ENCODE data around the gene CACNA2D3.

CACNA2D3 gene

DNA sequence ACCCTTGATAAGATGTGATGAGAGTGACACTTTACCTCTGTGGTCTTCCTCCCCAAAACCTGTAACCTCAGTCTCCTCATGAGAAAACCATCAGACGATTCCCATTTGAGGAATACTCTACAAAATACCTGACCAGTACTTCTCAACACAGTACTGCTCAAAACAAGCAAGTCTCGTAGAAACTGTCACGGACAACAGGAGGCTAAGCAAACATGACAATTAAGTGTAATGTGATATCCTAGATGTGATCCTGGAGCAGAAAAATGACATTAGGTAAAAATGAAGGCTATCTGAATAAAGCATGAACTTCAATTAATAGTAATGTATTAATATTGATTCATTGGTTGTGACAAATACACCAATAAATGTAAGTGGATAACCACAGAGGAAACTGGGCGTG is 113.6 kb downstream of the CACNA2D3 start:
- no peaks in the 10 kb centered on the region for H3K4me1 ChIP-seq (ENCODE audit: low read length)
- no peaks in the 10 kb centered on the region for H3K36me3 ChIP-seq (replicated peaks; ENCODE audit: insufficient read depth, low read length)
- no peak overlapping the region for H3K4me2 ChIP-seq (ENCODE audit: low read depth, low read length)
- no peaks in the 10 kb centered on the region for H3K27me3 ChIP-seq (replicated peaks; ENCODE audit: insufficient read depth, low read length)
- H3K9ac ChIP-seq (ENCODE audit: low read length), result no peak overlapping the region
- H3K79me2 ChIP-seq (ENCODE audit: low read length), result no peaks in the 10 kb centered on the region
- H3K27ac ChIP-seq (ENCODE audit: low read length), result no peak overlapping the region
- DNase-seq, result no peak
- H3K4me3 ChIP-seq (ENCODE audit: low read length), result no peak overlapping the region
- H4K20me1 ChIP-seq (ENCODE audit: insufficient read depth, low read length), result no peaks in the 10 kb centered on the region
- no peak overlapping the region for H2AFZ ChIP-seq (ENCODE audit: low read length)
- TF ChIP-seq, protein P1, sequence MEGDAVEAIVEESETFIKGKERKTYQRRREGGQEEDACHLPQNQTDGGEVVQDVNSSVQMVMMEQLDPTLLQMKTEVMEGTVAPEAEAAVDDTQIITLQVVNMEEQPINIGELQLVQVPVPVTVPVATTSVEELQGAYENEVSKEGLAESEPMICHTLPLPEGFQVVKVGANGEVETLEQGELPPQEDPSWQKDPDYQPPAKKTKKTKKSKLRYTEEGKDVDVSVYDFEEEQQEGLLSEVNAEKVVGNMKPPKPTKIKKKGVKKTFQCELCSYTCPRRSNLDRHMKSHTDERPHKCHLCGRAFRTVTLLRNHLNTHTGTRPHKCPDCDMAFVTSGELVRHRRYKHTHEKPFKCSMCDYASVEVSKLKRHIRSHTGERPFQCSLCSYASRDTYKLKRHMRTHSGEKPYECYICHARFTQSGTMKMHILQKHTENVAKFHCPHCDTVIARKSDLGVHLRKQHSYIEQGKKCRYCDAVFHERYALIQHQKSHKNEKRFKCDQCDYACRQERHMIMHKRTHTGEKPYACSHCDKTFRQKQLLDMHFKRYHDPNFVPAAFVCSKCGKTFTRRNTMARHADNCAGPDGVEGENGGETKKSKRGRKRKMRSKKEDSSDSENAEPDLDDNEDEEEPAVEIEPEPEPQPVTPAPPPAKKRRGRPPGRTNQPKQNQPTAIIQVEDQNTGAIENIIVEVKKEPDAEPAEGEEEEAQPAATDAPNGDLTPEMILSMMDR (IDR thresholded peaks at IDR 0.05; ENCODE audit: low read length), result no peak
- TF ChIP-seq EZH2phosphoT487 (IDR thresholded peaks at IDR 0.05; ENCODE audit: low read length) (no peak), EZH2 (optimal IDR thresholded peaks at IDR 0.05; ENCODE audit: low read depth, low read length) (no peak)
- H3K9me3 ChIP-seq (replicated peaks; ENCODE audit: insufficient read depth, low read length), result no peaks in the 10 kb centered on the region
- H3K9me2 ChIP-seq (replicated peaks; ENCODE audit: insufficient read depth, low read length), result no peaks in the 10 kb centered on the region
- H3F3A ChIP-seq (ENCODE audit: insufficient read depth, low read length), result no peaks in the 10 kb centered on the region

DNA sequence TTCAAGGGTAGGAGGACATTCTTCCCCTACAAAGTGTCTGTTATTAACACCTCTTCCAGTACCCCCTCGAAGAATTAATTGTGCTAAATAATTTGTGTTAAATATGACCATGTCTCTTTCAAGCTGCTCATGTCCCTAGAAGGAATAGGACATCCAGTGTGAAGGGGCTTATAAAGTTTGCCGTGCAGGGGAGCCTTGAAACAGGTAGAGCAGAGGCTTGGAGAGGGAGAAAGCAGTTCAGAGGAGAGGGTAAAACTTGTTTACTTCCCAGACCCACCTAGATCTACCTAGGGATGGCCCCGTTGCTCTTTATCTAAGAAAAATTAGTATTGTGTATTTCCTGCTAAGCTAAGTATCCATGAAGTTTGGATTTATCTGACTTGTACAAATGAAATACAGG is 114.8 kb downstream of the CACNA2D3 start:
- Histone ChIP-seq H3K4me1 (ENCODE audit: low read length) (no peaks in the 10 kb centered on the region), H3K9me2 (replicated peaks; ENCODE audit: insufficient read depth, low read length) (no peaks in the 10 kb centered on the region), H2AFZ (ENCODE audit: low read length) (no peak overlapping the region), H3K79me2 (ENCODE audit: low read length) (no peaks in the 10 kb centered on the region), H3K27me3 (replicated peaks; ENCODE audit: insufficient read depth, low read length) (no peaks in the 10 kb centered on the region), H3K9ac (ENCODE audit: low read length) (no peak overlapping the region), H4K20me1 (ENCODE audit: insufficient read depth, low read length) (no peaks in the 10 kb centered on the region), H3K4me3 (ENCODE audit: low read length) (no peak overlapping the region), H3K27ac (ENCODE audit: low read length) (no peak overlapping the region), H3F3A (ENCODE audit: insufficient read depth, low read length) (no peaks in the 10 kb centered on the region), H3K4me2 (ENCODE audit: low read depth, low read length) (no peak overlapping the region), H3K9me3 (replicated peaks; ENCODE audit: insufficient read depth, low read length) (no peaks in the 10 kb centered on the region), H3K36me3 (replicated peaks; ENCODE audit: insufficient read depth, low read length) (no peaks in the 10 kb centered on the region)
- no peak for DNase-seq
- TF ChIP-seq EZH2 (optimal IDR thresholded peaks at IDR 0.05; ENCODE audit: low read depth, low read length), result no peak
- TF ChIP-seq EZH2phosphoT487 (IDR thresholded peaks at IDR 0.05; ENCODE audit: low read length), result no peak
- TF ChIP-seq, protein P1 (IDR thresholded peaks at IDR 0.05; ENCODE audit: low read length), result no peak

DNA sequence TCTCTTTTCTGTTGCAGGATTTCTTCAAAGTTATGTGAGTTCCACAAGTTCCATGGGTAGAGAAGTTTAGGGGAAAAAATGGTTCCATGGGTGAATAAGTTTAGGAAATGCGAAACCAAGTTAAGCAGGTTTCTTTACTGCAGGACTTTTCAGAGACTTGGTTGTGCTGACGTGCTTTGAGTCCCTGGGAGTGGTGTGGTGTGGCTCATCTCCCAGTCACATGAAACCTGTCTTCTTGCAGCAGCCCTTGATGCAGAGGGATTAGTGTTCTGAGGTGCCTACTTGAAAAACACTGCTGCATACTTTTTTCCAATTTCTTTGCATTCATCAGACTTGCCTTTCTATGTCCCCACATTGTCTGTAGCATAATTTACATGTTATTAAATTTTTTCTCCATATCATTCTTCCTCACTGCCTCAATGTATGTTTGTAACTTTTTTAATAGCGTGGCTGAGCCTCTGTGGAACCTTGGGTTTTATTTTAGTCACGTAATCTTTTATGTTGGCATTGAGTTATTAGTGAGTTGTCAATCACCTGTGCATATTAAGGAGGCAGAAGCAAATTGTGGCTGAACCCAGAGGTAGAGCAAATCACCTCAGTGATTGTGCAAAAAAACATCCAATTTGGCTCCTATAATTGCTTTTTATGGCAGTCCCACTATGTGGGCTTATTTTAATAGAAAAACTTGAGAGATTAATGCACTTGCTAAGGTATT is 115.6 kb downstream of the CACNA2D3 start:
- H3K79me2 ChIP-seq (ENCODE audit: low read length), result no peaks in the 10 kb centered on the region
- no peak overlapping the region for H3K27ac ChIP-seq (ENCODE audit: low read length)
- H3K4me2 ChIP-seq (ENCODE audit: low read depth, low read length), result no peak overlapping the region
- no peak overlapping the region for H3K9ac ChIP-seq (ENCODE audit: low read length)
- no peak for TF ChIP-seq EZH2 (optimal IDR thresholded peaks at IDR 0.05; ENCODE audit: low read depth, low read length)
- DNase-seq, result no peak
- no peaks in the 10 kb centered on the region for H3K36me3 ChIP-seq (replicated peaks; ENCODE audit: insufficient read depth, low read length)
- no peaks in the 10 kb centered on the region for H3K4me1 ChIP-seq (ENCODE audit: low read length)
- no peaks in the 10 kb centered on the region for H3K9me2 ChIP-seq (replicated peaks; ENCODE audit: insufficient read depth, low read length)
- no peaks in the 10 kb centered on the region for H3K27me3 ChIP-seq (replicated peaks; ENCODE audit: insufficient read depth, low read length)
- H3K4me3 ChIP-seq (ENCODE audit: low read length), result no peak overlapping the region
- no peak overlapping the region for H2AFZ ChIP-seq (ENCODE audit: low read length)
- no peaks in the 10 kb centered on the region for H3F3A ChIP-seq (ENCODE audit: insufficient read depth, low read length)
- no peaks in the 10 kb centered on the region for H3K9me3 ChIP-seq (replicated peaks; ENCODE audit: insufficient read depth, low read length)
- H4K20me1 ChIP-seq (ENCODE audit: insufficient read depth, low read length), result no peaks in the 10 kb centered on the region

DNA sequence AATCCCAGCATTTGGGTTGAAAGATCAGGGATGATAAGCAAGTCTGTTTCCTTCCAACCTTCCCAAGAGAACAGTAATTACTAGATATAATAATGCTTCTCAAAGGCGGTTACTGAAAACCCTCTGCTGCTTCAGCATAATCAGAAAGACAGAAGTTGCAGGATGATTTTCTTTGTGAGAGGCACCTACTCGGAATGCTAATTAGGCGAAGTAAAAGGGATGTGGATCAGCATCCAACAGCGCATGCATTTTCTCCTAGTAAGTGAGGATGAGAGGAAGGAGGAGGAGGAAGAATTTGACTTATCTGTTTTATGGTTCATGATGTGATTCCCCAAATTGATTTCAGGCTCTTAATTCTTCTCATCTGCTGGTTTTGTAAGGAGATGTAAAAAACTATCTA is 118.0 kb downstream of the CACNA2D3 start:
- H3K9ac ChIP-seq (ENCODE audit: low read length), result no peak overlapping the region
- no peak for DNase-seq
- no peaks in the 10 kb centered on the region for H3K4me1 ChIP-seq (ENCODE audit: low read length)
- H3K36me3 ChIP-seq (replicated peaks; ENCODE audit: insufficient read depth, low read length), result no peaks in the 10 kb centered on the region
- no peak overlapping the region for H3K27ac ChIP-seq (ENCODE audit: low read length)
- H3K27me3 ChIP-seq (replicated peaks; ENCODE audit: insufficient read depth, low read length), result no peaks in the 10 kb centered on the region
- H3K9me2 ChIP-seq (replicated peaks; ENCODE audit: insufficient read depth, low read length), result no peaks in the 10 kb centered on the region
- H3K9me3 ChIP-seq (replicated peaks; ENCODE audit: insufficient read depth, low read length), result no peaks in the 10 kb centered on the region
- H3K4me2 ChIP-seq (ENCODE audit: low read depth, low read length), result no peak overlapping the region
- no peak for TF ChIP-seq EZH2 (optimal IDR thresholded peaks at IDR 0.05; ENCODE audit: low read depth, low read length)
- TF ChIP-seq, protein P1 (IDR thresholded peaks at IDR 0.05; ENCODE audit: low read length), result no peak
- TF ChIP-seq EZH2phosphoT487 (IDR thresholded peaks at IDR 0.05; ENCODE audit: low read length), result no peak
- H3F3A ChIP-seq (ENCODE audit: insufficient read depth, low read length), result no peaks in the 10 kb centered on the region
- no peak overlapping the region for H2AFZ ChIP-seq (ENCODE audit: low read length)
- no peaks in the 10 kb centered on the region for H3K79me2 ChIP-seq (ENCODE audit: low read length)
- H3K4me3 ChIP-seq (ENCODE audit: low read length), result no peak overlapping the region
- H4K20me1 ChIP-seq (ENCODE audit: insufficient read depth, low read length), result no peaks in the 10 kb centered on the region
